OCI-LY1 (cell line): ENCODE results near the gene SH3RF3.

Experiments used
- EZH2 ChIP-seq: fragments of 200-600 bp; sonication (generic), shearing (Covaris generic); IDR thresholded peaks from 2 replicates; pipeline ENCODE4 v1.8.0; 2017; ENCODE audit warnings: borderline replicate concordance, mixed run types, mild to moderate bottlenecking, antibody characterized with exemption, low read length, moderate library complexity, mixed read lengths
- TF ChIP-seq, protein P1 (sequence below): fragments of 200-600 bp; sonication (generic), shearing (Covaris generic); IDR thresholded peaks from 2 replicates; pipeline ENCODE4 v1.5.1; 2017; ENCODE audit warnings: mild to moderate bottlenecking, antibody characterized with exemption, low read length, moderate library complexity, mixed read lengths

DNA sequence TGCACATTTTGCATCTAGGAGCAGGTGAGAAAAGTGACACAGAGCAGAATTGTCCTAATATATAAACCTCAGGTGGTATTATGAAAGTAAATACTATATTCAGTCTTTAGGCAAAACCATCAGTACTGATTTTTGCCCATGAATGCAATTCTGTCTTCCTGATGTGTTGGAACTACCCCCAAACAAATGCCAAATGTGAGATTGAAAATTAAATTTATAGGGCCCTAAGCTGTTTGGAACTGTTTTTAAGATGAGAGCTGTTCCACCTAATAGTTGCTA lies 115.2 kb downstream of the SH3RF3 start:
- TF ChIP-seq, protein P1, sequence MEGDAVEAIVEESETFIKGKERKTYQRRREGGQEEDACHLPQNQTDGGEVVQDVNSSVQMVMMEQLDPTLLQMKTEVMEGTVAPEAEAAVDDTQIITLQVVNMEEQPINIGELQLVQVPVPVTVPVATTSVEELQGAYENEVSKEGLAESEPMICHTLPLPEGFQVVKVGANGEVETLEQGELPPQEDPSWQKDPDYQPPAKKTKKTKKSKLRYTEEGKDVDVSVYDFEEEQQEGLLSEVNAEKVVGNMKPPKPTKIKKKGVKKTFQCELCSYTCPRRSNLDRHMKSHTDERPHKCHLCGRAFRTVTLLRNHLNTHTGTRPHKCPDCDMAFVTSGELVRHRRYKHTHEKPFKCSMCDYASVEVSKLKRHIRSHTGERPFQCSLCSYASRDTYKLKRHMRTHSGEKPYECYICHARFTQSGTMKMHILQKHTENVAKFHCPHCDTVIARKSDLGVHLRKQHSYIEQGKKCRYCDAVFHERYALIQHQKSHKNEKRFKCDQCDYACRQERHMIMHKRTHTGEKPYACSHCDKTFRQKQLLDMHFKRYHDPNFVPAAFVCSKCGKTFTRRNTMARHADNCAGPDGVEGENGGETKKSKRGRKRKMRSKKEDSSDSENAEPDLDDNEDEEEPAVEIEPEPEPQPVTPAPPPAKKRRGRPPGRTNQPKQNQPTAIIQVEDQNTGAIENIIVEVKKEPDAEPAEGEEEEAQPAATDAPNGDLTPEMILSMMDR, result no peak
- no peak for TF ChIP-seq EZH2
